Measurements from ENCODE around the gene LSM12. TPM values are rescaled to one million over a fixed set of nuclear protein-coding genes. Genes with fewer than 3 reads are reported as not detected.
A peak's percentile ranks its signal among the peaks of the same experiment; 100 is the strongest.
"Not testable (repeated sequence)": the region's sequence is repeated elsewhere in the genome, so short reads cannot be mapped to it uniquely, and the experiment has no call there.

Gene LSM12
- total RNA-seq, 1 donor from 2014 or later, result 22.5 TPM

DNA sequence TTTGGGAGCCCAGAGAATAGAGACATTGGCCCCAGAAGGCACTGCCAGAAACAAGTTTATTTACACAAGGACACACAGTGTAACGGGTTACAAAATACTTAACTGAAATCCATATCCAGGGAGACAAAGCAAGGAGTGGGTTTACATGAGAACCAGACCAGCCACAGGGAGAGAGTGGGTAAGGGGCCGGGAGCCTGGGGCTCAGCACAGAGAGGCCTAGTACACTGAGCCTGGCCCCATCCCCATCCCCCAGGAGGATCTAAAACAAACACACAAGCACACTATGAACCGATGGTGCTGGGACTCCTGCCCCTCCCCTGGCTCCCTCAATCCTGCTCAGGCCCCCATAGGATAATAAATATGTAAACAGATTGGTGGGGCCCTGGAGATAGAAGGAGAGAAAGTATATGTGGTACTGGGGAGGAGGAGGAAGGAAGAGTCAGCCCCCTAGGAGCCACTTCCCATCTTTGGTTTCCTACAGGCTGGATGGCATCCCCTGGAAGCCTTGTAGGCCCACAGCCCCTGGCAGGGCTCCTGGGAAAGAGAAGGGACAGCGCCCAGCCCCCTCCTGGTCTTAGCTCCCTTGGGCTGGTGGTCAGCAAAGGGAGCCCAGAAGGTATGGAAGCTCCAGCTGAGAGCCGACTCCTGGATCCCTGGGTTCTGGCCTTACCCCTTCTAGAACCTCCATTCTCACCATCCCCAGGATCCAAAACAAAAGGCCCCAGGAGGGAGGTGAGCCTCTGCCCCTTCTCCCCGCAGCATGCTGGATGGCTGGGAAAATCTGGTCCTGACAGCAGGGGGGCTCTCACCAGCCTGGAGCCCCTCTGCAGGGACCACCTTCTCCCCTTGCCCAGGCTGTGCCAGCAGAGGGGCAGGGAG lies 10.5 kb upstream of the LSM12 start:
- no peak for DNase-seq (ENCODE audit: low read depth in 2 of 2)

DNA sequence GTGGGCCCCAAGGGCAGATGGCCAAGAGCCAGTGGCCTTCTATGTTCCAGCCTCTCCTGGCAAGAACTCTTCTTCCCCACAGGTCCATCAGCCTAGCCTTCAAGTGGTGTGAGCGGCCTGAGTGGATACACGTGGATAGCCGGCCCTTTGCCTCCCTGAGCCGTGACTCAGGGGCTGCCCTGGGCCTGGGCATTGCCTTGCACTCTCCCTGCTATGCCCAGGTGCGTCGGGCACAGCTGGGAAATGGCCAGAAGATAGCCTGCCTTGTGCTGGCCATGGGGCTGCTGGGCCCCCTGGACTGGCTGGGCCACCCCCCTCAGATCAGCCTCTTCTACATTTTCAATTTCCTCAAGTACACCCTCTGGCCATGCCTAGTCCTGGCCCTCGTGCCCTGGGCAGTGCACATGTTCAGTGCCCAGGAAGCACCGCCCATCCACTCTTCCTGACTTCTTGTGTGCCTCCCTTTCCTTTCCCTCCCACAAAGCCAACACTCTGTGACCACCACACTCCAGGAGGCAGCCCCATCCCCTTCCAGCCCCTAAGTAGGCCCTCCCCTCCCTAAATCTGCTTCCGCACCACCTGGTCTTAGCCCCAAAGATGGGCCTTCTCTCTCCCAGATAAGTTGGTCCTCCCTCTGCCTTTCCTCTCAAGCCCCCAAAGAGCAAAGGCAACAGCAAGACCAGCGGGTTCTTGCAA lies 9.3 kb upstream of the LSM12 start:
- no peak for DNase-seq (ENCODE audit: low read depth in 2 of 2)

DNA sequence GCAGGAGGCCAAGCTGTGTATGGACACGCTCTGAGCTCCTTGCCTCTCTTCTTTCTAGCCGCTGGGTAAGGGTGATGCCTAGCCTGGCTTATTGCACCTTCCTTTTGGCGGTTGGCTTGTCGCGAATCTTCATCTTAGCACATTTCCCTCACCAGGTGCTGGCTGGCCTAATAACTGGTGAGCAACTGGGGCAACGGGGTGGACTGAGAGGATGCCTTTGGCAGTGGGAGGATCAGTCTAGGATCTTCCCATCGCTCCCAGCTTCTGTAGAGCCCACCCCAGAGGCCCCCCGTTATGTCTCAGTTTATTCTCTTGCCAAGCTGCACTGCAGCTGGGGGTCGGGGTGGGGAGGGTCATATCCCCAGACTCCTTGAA lies 8.4 kb upstream of the LSM12 start:
- DNase-seq (ENCODE audit: low read depth in 2 of 2), result no peak

DNA sequence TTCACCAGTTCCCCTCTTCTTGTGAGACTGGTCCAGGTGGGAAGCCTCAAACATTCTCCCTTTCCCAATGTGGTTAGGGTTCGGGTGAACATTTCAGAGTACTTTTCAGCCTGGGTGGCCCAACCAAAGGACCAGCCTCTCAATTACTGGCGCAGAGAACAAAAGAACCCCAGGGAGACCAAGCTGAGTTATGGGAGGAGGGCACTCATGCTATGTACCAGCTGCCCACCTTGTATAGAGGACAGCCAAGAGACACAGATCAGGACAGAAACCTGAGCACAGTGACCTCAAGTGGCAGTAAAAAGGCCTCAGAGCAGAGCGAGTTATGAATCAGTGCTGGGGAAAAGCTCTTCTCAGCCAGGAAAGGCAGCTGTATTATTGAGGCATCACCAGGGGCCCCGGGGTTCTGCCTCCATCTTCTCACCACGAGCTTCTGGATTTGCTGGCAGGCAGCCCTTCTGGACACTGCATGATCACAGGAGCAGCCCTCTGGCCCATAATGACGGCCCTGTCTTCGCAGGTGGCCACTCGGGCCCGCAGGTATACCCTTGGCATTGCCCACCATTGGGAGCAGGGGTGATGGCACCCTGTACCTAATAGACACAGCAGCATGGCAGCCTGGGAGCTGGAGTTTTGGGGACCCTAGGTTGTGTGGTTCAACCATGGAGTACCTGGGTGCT lies 7.9 kb upstream of the LSM12 start:
- no peak for DNase-seq (ENCODE audit: low read depth in 2 of 2)

DNA sequence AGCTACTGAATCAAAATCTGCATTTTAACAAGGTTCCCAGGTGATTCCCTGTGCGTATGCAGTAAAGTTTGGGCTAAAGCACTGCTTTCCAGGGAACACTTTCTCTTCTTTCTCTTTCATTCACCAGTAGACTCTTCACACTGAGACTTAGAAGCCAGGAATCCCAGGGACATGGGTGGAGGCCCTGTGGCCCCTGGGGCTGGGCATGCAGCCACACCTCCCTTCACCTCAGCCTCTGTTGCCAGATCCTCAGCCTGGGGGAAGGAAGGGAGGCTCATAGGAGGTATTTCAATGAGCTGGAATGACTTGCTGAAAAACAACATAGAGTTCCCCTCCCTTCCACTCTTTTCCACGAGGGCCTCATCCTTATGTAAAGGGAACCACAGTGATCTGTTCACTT lies 5.3 kb upstream of the LSM12 start:
- DNase-seq (ENCODE audit: low read depth in 2 of 2), result no peak

DNA sequence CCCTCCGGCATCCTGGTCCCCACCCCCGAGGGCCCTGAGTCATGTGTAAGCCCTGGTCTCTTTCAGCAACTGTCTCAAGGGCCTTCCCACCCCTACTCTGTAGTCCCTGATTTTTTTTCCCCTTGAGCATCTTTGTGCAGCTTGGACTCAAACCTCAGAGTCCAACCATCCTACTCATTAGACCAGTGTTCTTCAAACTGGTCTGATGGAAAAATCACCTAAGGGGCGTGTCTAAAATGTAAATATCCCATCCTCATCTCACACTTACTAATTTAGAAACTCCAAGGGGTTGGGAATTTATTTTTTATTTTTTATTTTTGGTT lies 4.7 kb upstream of the LSM12 start:
- no peak for DNase-seq (ENCODE audit: low read depth in 2 of 2)

DNA sequence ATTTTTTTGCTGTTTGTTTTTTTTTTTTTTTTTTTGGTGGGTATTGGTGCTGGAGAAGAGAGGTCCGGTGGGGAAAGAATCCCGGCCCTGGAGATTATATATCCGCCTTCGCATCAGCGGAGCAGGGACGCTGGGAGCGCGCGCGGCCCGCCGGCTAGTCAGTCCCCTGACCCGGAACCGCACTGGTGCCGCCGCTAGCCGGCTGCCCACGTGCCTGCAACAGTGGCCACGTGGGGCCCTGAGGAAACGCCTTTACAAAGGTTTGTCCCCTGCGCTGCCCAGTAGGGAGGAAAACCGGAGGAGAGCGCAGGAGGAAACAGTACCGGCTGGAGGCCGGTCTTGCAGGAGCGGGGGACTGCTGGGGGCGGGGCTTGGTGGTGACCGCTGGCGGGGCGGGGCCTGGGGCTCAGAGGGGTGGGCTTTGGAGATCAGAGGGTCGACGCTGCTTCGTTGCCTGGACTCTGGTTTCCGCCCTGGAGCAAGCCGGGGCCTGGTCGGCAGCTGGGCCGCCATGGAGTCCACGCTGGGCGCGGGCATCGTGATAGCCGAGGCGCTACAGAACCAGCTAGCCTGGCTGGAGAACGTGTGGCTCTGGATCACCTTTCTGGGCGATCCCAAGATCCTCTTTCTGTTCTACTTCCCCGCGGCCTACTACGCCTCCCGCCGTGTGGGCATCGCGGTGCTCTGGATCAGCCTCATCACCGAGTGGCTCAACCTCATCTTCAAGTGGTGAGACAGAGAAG lies 4.2 kb upstream of the LSM12 start, which contains the start of gene G6PC3:
Gene G6PC3 (plus strand): TSS at position 281 of the 743 bp plus-strand sequence. CDS start 231 bp downstream, at position 512.
- peak; percentile 96 to 99 for DNase-seq (ENCODE audit: low read depth in 2 of 2)

GRCh38 chr17:44069974-44070454 lies 3.5 kb upstream of the LSM12 start:
- no peak for DNase-seq (ENCODE audit: low read depth in 2 of 2)

DNA sequence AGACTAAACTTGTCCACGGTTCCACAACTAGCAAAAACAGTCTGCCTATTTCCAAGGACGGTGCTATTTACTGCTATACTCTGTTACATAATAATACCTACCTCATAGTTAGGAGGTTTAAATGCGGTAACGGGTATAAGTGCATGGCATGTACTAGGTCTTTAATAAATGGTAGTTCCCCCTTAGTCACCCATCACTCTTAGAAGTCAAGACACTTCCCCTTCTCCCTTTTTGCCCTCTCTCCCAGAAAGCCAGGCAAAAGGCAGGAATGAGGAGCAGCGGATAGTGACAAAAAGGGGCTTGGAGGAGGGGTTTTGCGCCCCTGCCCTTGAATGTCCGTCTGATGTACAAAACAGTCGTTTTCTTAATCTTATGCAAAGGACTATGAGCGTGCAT lies 1.1 kb upstream of the LSM12 start:
- DNase-seq (ENCODE audit: low read depth in 2 of 2), result no peak

GRCh38 chr17:44065668-44066203 lies 735 bp downstream of the LSM12 start:
- DNase-seq (ENCODE audit: low read depth in 2 of 2), result peak in 1 of 2 donors; percentile 9

- DNase-seq (ENCODE audit: low read depth in 2 of 2), result no peak
Measured at GRCh38 chr17:44063704-44064639, 2.5 kb downstream of the LSM12 start.

DNA sequence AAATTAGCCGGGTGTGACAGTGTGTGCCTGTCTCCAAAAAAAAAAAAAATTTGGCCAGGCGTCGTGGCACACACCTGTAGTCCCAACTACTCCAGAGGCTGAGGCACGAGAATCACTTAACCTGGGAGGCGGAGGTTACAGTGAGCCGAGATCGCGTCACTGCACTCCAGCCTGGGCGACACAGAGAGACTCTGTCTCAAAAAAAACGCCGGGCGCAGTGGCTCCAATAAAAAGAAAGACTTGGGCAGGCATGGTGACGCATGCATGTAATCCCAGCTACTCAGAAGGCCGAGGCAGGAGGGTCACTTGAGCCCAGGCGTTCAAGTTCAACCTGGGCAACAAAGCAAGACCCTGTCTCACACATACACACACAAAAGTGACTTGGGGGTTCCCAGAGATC lies 3.6 kb downstream of the LSM12 start:
- no peak for DNase-seq (ENCODE audit: low read depth in 2 of 2)

DNA sequence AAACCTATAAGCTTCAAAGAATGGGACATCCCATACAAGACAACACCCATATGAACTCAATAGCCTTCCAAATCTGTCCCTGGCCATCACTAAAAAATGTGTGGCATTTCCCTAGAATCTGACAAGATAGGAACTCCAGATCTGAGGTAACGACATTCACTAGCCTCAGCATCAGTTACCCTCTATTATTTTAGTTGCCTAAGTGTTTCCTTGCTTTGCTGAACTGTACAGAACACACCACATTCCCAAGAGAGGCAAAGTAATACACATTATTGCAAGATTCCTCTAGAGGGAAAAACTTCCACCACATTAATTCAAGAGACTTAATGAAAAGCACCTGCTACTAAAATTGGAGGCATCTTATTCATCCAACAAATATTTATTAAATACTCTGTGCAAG lies 5.0 kb downstream of the LSM12 start:
- no peak for DNase-seq (ENCODE audit: low read depth in 2 of 2)

- no peak for DNase-seq (ENCODE audit: low read depth in 2 of 2)
Measured at GRCh38 chr17:44059101-44059892, 7.2 kb downstream of the LSM12 start.

DNA sequence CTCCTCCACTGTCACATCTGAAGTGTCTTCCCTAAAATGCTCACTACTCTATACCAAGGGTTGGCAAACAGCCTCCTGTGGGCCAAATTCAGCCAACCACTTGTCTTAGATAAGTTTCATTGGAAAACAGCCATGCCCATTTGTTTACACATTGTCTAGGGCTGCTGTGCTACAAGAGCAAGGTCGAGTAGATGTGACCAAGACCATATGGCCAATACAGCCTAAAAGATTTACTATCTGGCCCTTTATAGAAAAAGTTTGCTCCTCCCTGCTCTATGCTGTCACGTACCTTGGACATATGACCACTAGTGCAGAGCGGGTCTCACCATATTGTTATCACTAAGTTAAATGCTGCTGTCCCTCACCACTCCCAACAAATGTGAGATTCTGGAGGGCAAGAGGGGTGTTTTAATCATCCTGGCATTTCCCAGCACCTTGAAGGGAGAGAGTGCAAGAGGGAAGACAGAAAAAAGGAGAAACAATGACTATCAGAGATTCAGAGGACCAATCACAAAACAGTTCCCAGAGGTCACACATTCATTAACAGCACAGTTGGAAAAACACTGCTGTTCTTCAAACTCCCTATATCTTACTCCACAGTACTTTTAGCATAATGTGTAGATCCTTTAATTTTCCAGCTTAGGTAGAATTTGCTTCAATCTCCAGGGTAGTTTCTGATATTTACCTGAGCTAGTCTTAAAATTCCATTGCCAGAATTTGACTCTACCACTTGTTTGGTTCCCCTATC lies 13.2 kb downstream of the LSM12 start:
- DNase-seq (ENCODE audit: low read depth in 2 of 2), result no peak

DNA sequence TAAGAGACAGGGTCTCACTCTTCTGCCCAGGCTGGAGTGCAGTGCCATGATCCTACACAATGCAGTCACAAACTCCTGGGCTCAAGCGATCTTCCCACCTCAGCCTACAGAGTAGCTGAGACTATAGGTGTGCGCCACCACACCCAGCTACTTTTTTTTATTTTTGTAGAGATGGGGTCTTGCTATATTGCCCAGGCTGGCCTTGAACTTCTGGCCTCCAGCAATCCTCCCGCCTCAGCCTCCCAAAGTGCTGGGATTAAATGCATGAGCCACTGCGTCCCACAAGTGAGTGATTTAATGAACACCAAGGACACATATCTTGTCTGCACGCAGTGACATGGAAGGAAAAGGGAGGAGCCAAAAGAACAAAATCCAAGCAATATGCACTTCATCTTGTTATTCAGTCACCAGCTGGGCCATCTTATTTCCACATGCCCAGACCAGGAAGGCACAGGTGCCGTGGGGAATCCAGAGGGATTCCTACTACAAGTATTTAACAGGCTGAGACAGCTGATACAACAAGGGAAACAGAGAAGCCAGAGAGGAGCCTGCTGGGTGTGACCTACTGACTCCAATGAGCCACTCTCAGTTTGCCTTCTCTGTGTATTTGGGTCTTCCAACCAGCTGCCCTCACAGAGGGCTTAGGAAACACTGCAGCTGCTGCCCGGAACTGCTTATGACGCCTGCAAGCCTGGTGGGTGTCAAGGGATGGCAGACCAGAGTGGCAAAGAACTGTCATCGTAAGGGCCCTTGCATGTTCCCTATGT lies 17.0 kb downstream of the LSM12 start:
- no peak for DNase-seq (ENCODE audit: low read depth in 2 of 2)

GRCh38 chr17:44046893-44047292 lies 19.6 kb downstream of the LSM12 start:
- DNase-seq (ENCODE audit: low read depth in 2 of 2), result not testable (repeated sequence)

- no peak for DNase-seq (ENCODE audit: low read depth in 2 of 2)
Measured at GRCh38 chr17:44045486-44045885, 21.0 kb downstream of the LSM12 start.

All from dermis microvascular lymphatic vessel endothelial cell (primary cell).